Esophagus squamous epithelium (tissue), 5 donors: ENCODE data around the gene TMEM131. TPM values are rescaled to one million over a fixed set of nuclear protein-coding genes. Genes with fewer than 3 reads are reported as not detected.

Experiments used
- DNase-seq: peaks from one replicate; lab custom pipeline; 2025; lab: John Stamatoyannopoulos, UW
- H3K27ac ChIP-seq, 4 donors: fragments of 200-600 bp; sonication (generic); one replicate each; pipeline ENCODE4 v1.5.1; 2016 to 2019; ENCODE audit warnings: mild to moderate bottlenecking in 1 of 4
- H3K27me3 ChIP-seq, 4 donors: fragments of 200-600 bp; sonication (generic); 1 replicate in 3 of 4; 2 replicates in 1 of 4; pipeline versions ENCODE4 v1.5.1 to v1.6.0; 2017 to 2021; ENCODE audit warnings: antibody characterized with exemption in 1 of 4
- H3K36me3 ChIP-seq, 3 donors: fragments of 200-600 bp; sonication (generic); one replicate each; pipeline ENCODE4 v1.5.1; 2016 to 2019
- H3K4me1 ChIP-seq, 3 donors: fragments of 200-600 bp; sonication (generic); one replicate each; pipeline ENCODE4 v1.5.1; 2017 to 2019
- H3K4me3 ChIP-seq, 4 donors: fragments of 200-600 bp; sonication (generic); 1 replicate in 3 of 4; 2 replicates in 1 of 4; pipeline ENCODE4 v1.5.1; 2016 to 2019; ENCODE audit warnings: mild to moderate bottlenecking in 2 of 4, moderate library complexity in 1 of 4
- H3K9me3 ChIP-seq, 3 donors: fragments of 200-600 bp; sonication (generic); one replicate each; pipeline ENCODE4 v1.5.1; 2016 to 2019
- CTCF ChIP-seq, 6 experiments: fragments of 450-650 bp in 4 of 6; fragments of 200-600 bp in 2 of 6; sonication (generic) in 2 of 6; IDR thresholded peaks; one replicate each; pipeline ENCODE4 v1.5.1; 2016 to 2019; ENCODE audit warnings: antibody characterized with exemption in 6 of 6, mild to moderate bottlenecking in 4 of 6, moderate library complexity in 4 of 6
- POLR2A ChIP-seq, 4 donors: fragments of 450-650 bp; IDR thresholded peaks; one replicate each; pipeline ENCODE4 v1.6.1; 2017; ENCODE audit warnings: antibody characterized with exemption in 4 of 4, mild to moderate bottlenecking in 4 of 4, moderate library complexity in 3 of 4
- WGBS, 2 donors: methylation state at CpG; one replicate each; pipeline ENCODE4 v1.1.5; 2018; 5-methylcytosine and 5-hydroxymethylcytosine counted together
- intact Hi-C: fragments of 100-400 bp; cut with DNase I; formaldehyde crosslinking; loops from one replicate; pipeline ENCODE4 v1.15.0; 2022
- total RNA-seq, 4 donors: library from RNA; depleted of rRNA; stranded (reverse); fragments of >200 nt; gene quantifications; one replicate each; pipeline ENCODE4 v1.1.0, GENCODE V29; 2016
- donor health status: DM: yes; HTN: yes; CAD: no.

The TMEM131 gene
- total RNA-seq, 4 donors from 2014 or later = 24.2 to 36.4 (median 28.1) TPM

GRCh38 chr2:98037666-98038336 is 42.1 kb upstream of the TMEM131 start:
- 79 to 92% methylated on average over 2 of the region's 2 CpGs for WGBS, 2 donors
- intact Hi-C loops = no loop called here
- Histone ChIP-seq H3K36me3 (no peaks in the 10 kb centered on the region), H3K27ac (no peak overlapping the region), H3K27me3 (peaks cover 0 to 7% (median 0%) of the 10 kb centered on the region in 4 donors), H3K4me3 (no peak overlapping the region), H3K4me1 (peaks cover 0 to 7% (median 0%) of the 10 kb centered on the region in 3 donors), H3K9me3 (no peaks in the 10 kb centered on the region)
- DNase-seq = no peak
- no peak for TF ChIP-seq POLR2A (IDR thresholded peaks at IDR 0.05)
- TF ChIP-seq CTCF (IDR thresholded peaks at IDR 0.05) = no peak

DNA sequence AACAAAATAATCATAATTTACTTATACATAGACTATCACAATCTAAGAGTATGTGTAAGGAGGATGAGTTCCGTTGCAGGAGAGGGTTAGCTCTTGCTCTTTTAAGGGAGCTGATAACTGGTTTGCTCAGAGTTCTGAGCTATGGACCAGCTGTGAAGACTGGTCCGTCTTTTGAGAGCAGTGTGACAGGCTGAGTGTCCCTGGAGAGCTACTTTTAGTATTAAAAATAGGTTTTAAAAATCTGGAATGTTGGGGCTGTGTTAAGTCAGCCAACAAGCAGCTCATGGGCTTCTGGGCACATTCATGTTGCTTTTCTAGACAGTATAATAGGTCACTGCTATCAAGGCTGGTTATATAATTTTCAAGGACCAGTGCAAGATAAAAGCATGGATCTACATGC is 41.5 kb upstream of the TMEM131 start:
- Histone ChIP-seq H3K4me1 (peaks cover 0 to 7% (median 0%) of the 10 kb centered on the region in 3 donors), H3K9me3 (no peaks in the 10 kb centered on the region), H3K4me3 (no peak overlapping the region), H3K27me3 (peaks cover 0 to 7% (median 0%) of the 10 kb centered on the region in 4 donors), H3K27ac (peak overlapping the region in 1 of 4 donors; percentile 3), H3K36me3 (no peaks in the 10 kb centered on the region)
- DNase-seq = no peak
- TF ChIP-seq POLR2A (IDR thresholded peaks at IDR 0.05) (no peak), CTCF (IDR thresholded peaks at IDR 0.05) (no peak)
- intact Hi-C loops = no loop called here
- 64% methylated on average over 2 of the region's 2 CpGs for WGBS, 2 donors

DNA sequence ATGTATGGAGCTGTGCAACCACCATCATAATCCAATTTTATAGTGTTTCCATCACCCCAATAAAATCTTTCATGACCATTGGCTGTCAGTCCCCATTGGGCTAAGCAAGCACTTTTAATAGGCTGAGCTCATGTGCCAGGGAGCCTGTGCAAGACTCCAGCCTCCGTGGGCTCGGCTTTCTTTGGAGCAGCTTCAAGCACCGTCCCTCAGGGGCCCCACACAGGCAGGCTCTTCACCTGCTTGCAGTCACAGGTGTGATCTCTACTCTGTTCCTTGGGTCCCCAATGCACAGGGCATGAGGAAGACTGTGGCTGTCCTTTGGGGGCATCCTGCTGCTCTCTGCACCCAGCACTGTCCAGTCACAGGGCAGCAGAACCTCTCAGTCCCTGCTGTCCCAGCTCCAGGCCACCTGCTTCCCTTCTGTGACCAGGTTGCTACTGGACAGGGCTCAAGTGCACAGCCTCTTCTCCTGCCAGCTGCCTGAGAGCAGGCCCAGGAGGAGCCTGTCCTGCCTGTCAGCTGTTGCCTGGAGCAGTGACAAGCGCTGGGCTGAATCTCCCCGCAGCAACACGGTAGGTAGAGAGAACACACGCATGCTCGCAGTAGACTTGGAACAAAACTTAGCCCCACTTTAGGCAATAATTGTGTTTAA is 40.7 kb upstream of the TMEM131 start:
- H3K27ac ChIP-seq = peak overlapping the region in 1 of 4 donors; percentile 3
- TF ChIP-seq POLR2A (IDR thresholded peaks at IDR 0.05) (no peak), CTCF (IDR thresholded peaks at IDR 0.05) (no peak)
- H3K9me3 ChIP-seq = no peaks in the 10 kb centered on the region
- WGBS, 2 donors = 67 to 89% methylated on average over 3 to 8 of the region's 8 CpGs
- intact Hi-C loops = no loop called here
- H3K4me1 ChIP-seq = peaks cover 0 to 7% (median 0%) of the 10 kb centered on the region in 3 donors
- peaks cover 0 to 7% (median 0%) of the 10 kb centered on the region in 4 donors for H3K27me3 ChIP-seq
- H3K36me3 ChIP-seq = no peaks in the 10 kb centered on the region
- H3K4me3 ChIP-seq = no peak overlapping the region
- DNase-seq = no peak

DNA sequence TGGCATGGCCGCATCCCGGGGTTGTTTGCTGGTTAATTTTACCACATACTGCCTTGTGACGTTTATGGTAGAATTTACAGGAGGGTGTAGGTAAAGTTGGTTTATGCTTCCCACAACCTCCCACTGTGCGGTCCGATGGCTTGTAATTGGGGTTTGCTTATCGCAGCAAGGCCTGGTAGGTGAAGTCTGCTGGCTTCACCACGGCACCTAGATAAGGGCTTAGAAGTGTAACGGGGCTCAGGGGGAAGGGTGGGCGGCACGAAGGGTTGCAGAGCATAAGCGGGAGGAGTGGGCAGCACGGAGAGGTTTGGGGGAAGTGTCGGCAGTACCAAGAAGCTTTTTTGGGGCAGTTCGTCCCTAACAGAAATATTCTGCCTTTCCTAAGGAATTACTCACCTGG is 39.0 kb upstream of the TMEM131 start:
- Histone ChIP-seq H3K9me3 (no peaks in the 10 kb centered on the region), H3K4me3 (no peak overlapping the region), H3K4me1 (peaks cover 0 to 7% (median 0%) of the 10 kb centered on the region in 3 donors), H3K36me3 (no peaks in the 10 kb centered on the region), H3K27ac (no peak overlapping the region), H3K27me3 (peaks cover 0 to 7% (median 0%) of the 10 kb centered on the region in 4 donors)
- 75 to 81% methylated on average over 12 to 14 of the region's 14 CpGs for WGBS, 2 donors
- TF ChIP-seq CTCF (IDR thresholded peaks at IDR 0.05) (no peak), POLR2A (IDR thresholded peaks at IDR 0.05) (no peak)
- intact Hi-C loops = no loop called here
- no peak for DNase-seq

DNA sequence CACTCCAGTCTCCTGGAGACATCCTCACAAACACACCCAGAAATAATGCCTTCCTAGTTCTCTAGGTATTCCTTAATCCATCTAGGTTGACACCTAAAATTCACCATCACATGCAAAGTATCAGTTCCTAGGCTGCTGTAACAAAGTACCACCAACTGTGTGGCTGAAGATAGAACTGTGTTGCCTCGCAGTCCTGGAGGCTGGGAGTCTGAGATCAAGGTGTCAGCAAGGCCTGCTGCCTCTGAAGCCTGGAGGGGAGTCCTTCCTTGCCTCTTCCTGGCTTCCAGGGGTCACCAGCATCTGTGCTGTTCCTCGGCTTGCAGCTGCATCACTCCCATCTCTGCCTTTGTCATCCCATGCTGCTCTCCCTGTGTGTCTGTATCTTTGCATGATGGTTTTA is 36.3 kb upstream of the TMEM131 start:
- H3K4me3 ChIP-seq = no peak overlapping the region
- H3K27me3 ChIP-seq = peaks cover 0 to 7% (median 0%) of the 10 kb centered on the region in 4 donors
- no peaks in the 10 kb centered on the region for H3K9me3 ChIP-seq
- H3K27ac ChIP-seq = no peak overlapping the region
- peaks cover 0 to 9% (median 4%) of the 10 kb centered on the region in 3 donors for H3K4me1 ChIP-seq
- no peaks in the 10 kb centered on the region for H3K36me3 ChIP-seq
- 86 to 100% methylated on average over 2 of the region's 2 CpGs for WGBS, 2 donors
- intact Hi-C loops = no loop called here
- no peak for DNase-seq
- TF ChIP-seq CTCF (IDR thresholded peaks at IDR 0.05) = no peak
- no peak for TF ChIP-seq POLR2A (IDR thresholded peaks at IDR 0.05)
